Measurements from ENCODE around the gene C2CD4D.

C2CD4D gene

DNA sequence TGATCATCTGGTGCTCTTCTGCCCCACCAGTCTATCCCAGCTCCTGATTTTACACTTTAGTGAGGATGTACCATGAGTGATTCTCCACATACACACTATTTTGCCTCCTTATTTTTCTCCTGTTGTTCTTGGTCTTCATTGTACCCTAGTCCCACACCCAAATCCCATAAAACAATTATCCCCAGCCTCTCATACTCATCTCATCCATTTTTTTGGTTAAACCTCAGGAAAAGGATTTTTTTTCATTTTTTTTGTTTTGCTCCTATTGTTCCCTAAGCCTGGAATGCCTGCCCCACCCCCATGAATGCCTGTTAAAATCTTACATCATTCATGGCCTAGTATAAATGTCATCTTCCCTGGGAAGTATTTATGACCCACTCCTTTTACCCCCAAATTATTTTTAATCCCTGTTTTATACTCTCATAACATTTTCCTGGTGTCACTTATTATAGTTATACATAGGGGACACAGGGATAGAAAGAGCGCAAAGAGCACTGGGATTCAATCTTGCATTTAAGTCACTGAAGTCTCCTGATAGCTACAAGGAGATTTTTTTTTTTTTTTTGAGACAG lies 29.5 kb downstream of the C2CD4D start:
- no peak overlapping the region for H3K27ac ChIP-seq
- TF ChIP-seq, protein P1, sequence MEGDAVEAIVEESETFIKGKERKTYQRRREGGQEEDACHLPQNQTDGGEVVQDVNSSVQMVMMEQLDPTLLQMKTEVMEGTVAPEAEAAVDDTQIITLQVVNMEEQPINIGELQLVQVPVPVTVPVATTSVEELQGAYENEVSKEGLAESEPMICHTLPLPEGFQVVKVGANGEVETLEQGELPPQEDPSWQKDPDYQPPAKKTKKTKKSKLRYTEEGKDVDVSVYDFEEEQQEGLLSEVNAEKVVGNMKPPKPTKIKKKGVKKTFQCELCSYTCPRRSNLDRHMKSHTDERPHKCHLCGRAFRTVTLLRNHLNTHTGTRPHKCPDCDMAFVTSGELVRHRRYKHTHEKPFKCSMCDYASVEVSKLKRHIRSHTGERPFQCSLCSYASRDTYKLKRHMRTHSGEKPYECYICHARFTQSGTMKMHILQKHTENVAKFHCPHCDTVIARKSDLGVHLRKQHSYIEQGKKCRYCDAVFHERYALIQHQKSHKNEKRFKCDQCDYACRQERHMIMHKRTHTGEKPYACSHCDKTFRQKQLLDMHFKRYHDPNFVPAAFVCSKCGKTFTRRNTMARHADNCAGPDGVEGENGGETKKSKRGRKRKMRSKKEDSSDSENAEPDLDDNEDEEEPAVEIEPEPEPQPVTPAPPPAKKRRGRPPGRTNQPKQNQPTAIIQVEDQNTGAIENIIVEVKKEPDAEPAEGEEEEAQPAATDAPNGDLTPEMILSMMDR (conservative IDR thresholded peaks at IDR 0.05), result no peak
- TF ChIP-seq ZFX (IDR thresholded peaks at IDR 0.05), result no peak

DNA sequence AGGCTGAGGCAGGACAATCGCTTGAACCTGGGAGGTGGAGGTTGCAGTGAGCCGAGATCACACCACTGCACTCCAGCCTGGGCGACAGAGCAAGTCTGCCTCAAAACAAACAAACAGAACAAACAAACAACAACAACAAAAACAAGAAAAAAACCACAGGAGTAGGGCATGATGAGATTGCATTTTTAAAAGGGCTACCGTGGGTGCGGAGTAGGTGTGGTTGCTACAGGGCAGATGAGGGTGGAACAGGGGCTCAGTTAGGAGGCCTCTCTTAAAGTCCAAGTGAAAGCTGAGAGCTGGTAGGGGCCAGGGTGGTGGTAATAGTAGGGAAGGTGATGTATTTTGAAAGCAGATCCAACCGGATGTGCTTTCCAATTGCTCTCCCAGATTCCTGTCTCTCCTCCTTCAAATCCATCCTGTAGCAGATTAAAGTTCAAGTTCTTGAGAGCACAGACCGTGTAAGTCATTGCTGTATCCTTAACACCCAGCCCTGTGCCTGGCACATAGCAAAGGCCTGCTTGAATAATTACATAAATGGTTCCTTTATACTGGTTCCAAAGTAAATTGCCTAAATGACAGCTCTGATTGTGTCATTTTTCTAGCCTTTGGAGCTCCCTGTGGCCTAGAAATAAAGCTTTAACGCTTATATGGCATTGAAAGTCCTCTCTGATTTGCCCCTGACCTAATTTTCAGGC lies 30.2 kb downstream of the C2CD4D start:
- TF ChIP-seq, protein P1 (conservative IDR thresholded peaks at IDR 0.05), result no peak
- TF ChIP-seq ZFX (IDR thresholded peaks at IDR 0.05), result no peak
- H3K27ac ChIP-seq, result no peak overlapping the region

DNA sequence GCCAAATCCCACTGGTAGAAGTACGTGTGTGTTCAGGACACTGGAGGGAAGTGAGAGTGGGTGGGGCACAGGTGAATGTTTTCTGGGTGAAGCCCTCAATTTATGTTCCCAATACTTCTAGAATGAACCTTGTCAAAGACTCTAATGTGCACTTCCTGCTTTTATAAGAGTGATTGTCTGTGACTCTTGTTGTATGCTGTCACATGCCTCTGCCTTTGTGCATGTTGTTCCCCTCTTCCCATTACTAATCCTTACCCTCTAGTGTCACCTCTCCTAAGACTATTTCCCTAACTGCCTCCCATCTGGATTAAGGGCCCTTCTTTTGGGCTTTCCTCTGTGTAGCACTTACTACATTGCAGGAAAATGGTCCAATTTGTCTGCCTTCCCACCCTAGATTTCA lies 31.9 kb downstream of the C2CD4D start:
- no peak for TF ChIP-seq ZFX (IDR thresholded peaks at IDR 0.05)
- TF ChIP-seq, protein P1 (conservative IDR thresholded peaks at IDR 0.05), result no peak
- H3K27ac ChIP-seq, result no peak overlapping the region

DNA sequence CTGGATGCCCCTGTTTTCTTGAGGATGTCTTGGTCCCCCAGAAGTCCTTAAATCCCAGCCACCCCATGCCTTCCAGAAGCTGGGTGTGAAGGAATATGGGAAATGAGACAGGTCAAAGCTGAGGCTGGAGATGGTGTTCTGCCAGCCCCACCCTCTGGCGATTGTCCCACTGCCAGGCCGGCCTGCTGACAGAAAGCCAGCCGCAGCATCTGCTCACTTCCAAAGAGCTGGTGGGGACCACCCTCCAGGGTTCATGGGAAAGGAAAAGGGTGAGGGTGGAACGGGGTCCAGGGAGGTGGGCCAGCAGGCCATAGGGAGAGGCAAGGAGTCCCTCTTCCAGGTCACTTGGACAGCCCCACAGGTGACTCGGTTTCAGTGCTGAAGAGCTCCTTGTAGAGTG lies 32.5 kb downstream of the C2CD4D start:
- TF ChIP-seq ZFX (IDR thresholded peaks at IDR 0.05), result no peak
- TF ChIP-seq, protein P1 (conservative IDR thresholded peaks at IDR 0.05), result no peak
- H3K27ac ChIP-seq, result no peak overlapping the region

DNA sequence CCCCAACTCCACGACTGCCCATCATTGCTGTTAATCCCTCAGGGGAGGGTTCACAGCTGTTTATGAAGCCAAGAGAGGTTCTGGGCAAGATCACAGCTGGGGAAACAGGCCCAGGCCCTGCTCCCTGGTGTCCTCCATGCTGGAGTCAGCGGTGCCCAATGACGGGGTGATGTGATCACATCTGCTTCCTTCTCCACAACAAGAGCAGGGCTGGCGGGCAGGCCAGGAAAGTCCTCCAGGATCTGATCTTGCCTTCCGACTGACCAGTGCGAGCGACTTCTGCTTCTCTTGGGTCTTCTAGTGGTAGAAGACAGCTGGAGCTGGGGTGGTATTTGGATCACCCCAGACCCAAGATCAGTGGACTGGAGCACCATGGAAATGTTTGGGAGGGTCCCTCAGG lies 33.5 kb downstream of the C2CD4D start:
- TF ChIP-seq, protein P1 (conservative IDR thresholded peaks at IDR 0.05), result no peak
- no peak for TF ChIP-seq ZFX (IDR thresholded peaks at IDR 0.05)
- no peak overlapping the region for H3K27ac ChIP-seq

DNA sequence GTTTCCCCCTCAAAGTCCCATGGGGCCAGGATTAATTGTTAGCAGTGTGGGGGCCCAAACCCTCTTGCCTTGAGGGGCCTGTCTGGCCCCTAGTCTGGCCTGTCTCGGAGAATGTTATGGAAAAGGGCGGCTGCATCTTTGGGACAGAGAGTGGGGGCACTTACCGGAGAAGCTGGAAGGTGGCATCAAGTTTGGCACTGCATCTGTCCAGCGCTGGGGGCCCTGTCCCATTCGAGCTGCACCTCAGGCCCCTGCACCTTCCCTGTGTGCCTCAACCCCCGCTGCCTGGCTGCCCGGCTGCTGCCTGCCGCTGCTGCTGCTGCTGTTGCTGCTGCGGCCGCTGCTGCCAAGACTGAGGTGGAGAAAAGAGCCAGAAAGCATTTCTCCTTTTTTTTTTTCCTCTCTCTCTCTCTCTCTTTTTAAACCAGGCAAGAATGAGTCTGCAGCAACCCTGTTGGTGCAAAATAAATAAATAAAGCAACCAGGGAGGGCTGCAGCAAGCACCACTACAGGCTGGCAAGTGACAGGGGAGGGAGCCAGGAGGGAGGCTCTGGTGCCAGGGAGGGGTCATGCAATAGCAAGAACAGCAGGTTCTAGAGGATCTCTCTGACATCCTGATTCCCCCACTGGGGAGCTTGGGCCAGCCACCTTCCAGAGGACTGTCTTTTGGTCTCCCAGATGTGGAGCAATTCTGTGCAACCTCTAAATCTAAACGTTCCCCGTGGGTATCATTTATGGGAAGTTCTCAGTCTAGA lies 34.4 kb downstream of the C2CD4D start, which contains the start of gene LINGO4:
LINGO4 (minus strand) TSS at position 354 of the 755 bp plus-strand sequence. CDS start 2,715 bp downstream, outside the sequence.
- H3K27ac ChIP-seq, result no peak within 1 kb of the TSS
- TF ChIP-seq ZFX (IDR thresholded peaks at IDR 0.05), result no peak
- TF ChIP-seq, protein P1 (conservative IDR thresholded peaks at IDR 0.05), result no peak

DNA sequence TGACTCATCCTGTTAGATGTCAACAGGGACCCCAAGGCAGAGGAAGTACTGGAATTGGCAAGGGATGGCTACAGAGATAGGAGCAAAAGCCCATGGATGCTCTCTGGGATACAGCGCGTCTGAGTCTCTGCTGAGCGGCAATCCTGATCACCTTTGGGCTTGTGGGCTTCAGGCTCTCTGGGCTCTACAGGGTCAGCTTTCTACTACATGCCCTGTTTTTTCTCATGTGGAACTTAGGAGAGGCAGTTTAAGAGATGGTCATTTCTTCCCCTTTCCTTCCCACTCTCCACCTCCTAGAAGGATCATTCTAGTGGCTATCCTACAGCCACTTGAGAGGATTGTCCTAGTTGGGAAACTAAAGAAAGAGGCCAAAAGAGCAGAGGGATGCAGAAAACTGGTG lies 35.7 kb downstream of the C2CD4D start:
- no peak overlapping the region for H3K27ac ChIP-seq
- TF ChIP-seq, protein P1 (conservative IDR thresholded peaks at IDR 0.05), result no peak
- TF ChIP-seq ZFX (IDR thresholded peaks at IDR 0.05), result no peak
